Tibial artery (tissue), 4 donors: ENCODE measurements around the gene TULP3.

Experiments
- DNase-seq, 2 donors: peaks; one replicate each; pipeline ENCODE4 v3.0.0-alpha.2; 2019
- H3K27ac ChIP-seq, 2 donors: fragments of 200-600 bp; sonication (generic) in 1 of 2; 1 replicate in 1 of 2; 2 replicates in 1 of 2; pipeline ENCODE4 v1.5.1; 2018 to 2019; ENCODE audit warnings: mild to moderate bottlenecking in 1 of 2
- H3K27me3 ChIP-seq, 2 donors: fragments of 200-600 bp; sonication (generic) in 1 of 2; one replicate each; pipeline versions ENCODE4 v1.5.1 to v1.6.0; 2016 to 2019
- H3K36me3 ChIP-seq, 3 donors: fragments of 200-600 bp; sonication (generic) in 2 of 3; one replicate each; pipeline ENCODE4 v1.5.1; 2016 to 2019; ENCODE audit warnings: mild to moderate bottlenecking in 2 of 3
- H3K4me1 ChIP-seq, 4 donors: fragments of 200-600 bp; sonication (generic) in 2 of 4; 1 replicate in 3 of 4; 2 replicates in 1 of 4; pipeline ENCODE4 v1.5.1; 2016 to 2019
- H3K4me3 ChIP-seq, 2 donors: fragments of 200-600 bp; sonication (generic) in 1 of 2; 1 replicate in 1 of 2; 2 replicates in 1 of 2; pipeline ENCODE4 v1.5.1; 2018 to 2019; ENCODE audit warnings: mild to moderate bottlenecking in 2 of 2
- H3K9me3 ChIP-seq, 3 donors: fragments of 200-600 bp; sonication (generic) in 1 of 3; one replicate each; pipeline ENCODE4 v1.5.1; 2016 to 2019
- CTCF ChIP-seq, 2 experiments: fragments of 200-600 bp in 1 of 2; fragments of 450-650 bp in 1 of 2; IDR thresholded peaks; one replicate each; pipeline ENCODE4 v1.5.1; 2017 to 2019; ENCODE audit warnings: antibody characterized with exemption in 2 of 2, mild to moderate bottlenecking in 1 of 2, moderate library complexity in 1 of 2
- intact Hi-C: fragments of 100-400 bp; cut with DNase I; formaldehyde crosslinking; loops from one replicate; pipeline ENCODE4 v1.15.0; 2023; ENCODE audit warnings: low total_unique reads

TULP3 gene

GRCh38 chr12:2933586-2933985, 42.9 kb downstream of the TULP3 start:
- Histone ChIP-seq H3K27me3 (no peaks in the 10 kb centered on the region), H3K36me3 (peaks cover 47 to 96% (median 86%) of the 10 kb centered on the region in 3 donors), H3K4me3 (no peak overlapping the region), H3K4me1 (no peaks in the 10 kb centered on the region), H3K9me3 (no peaks in the 10 kb centered on the region), H3K27ac (no peak overlapping the region)
- DNase-seq = peak in 1 of 2 donors; percentile 13
- intact Hi-C loops = loop anchor here (10.0 kb wide), 1 partner anchor 49 kb away; no protein-coding TSS in a partner anchor
- TF ChIP-seq CTCF (IDR thresholded peaks at IDR 0.05) = no peak

- intact Hi-C loops = loop anchor here (10.0 kb wide), 1 partner anchor 50 kb away; no protein-coding TSS in a partner anchor
- TF ChIP-seq CTCF (IDR thresholded peaks at IDR 0.05) = no peak
- peaks cover 54 to 96% (median 86%) of the 10 kb centered on the region in 3 donors for H3K36me3 ChIP-seq
- no peak overlapping the region for H3K4me3 ChIP-seq
- H3K9me3 ChIP-seq = no peaks in the 10 kb centered on the region
- no peak overlapping the region for H3K27ac ChIP-seq
- no peaks in the 10 kb centered on the region for H3K27me3 ChIP-seq
- no peak for DNase-seq
- H3K4me1 ChIP-seq = no peaks in the 10 kb centered on the region
Observed at GRCh38 chr12:2934371-2934770, 43.7 kb downstream of the TULP3 start.

- no peaks in the 10 kb centered on the region for H3K27me3 ChIP-seq
- DNase-seq = no peak
- H3K36me3 ChIP-seq = peaks cover 53 to 97% (median 83%) of the 10 kb centered on the region in 3 donors
- intact Hi-C loops = loop anchor here (10.0 kb wide), 1 partner anchor 52 kb away; no protein-coding TSS in a partner anchor
- no peak overlapping the region for H3K27ac ChIP-seq
- H3K4me1 ChIP-seq = no peaks in the 10 kb centered on the region
- H3K4me3 ChIP-seq = no peak overlapping the region
- TF ChIP-seq CTCF (IDR thresholded peaks at IDR 0.05) = no peak
- H3K9me3 ChIP-seq = no peaks in the 10 kb centered on the region
Observed at GRCh38 chr12:2936301-2936700, 45.6 kb downstream of the TULP3 start.

- no peak for TF ChIP-seq CTCF (IDR thresholded peaks at IDR 0.05)
- Histone ChIP-seq H3K27me3 (no peaks in the 10 kb centered on the region), H3K27ac (no peak overlapping the region), H3K4me1 (no peaks in the 10 kb centered on the region), H3K36me3 (peaks cover 52 to 90% (median 79%) of the 10 kb centered on the region in 3 donors), H3K9me3 (no peaks in the 10 kb centered on the region), H3K4me3 (no peak overlapping the region)
- no peak for DNase-seq
- intact Hi-C loops = loop anchor here (10.0 kb wide), 1 partner anchor 53 kb away; no protein-coding TSS in a partner anchor
Observed at GRCh38 chr12:2937500-2937899, 46.8 kb downstream of the TULP3 start.

- no peak overlapping the region for H3K4me3 ChIP-seq
- no peak for DNase-seq
- H3K9me3 ChIP-seq = no peaks in the 10 kb centered on the region
- intact Hi-C loops = loop anchor here (10.0 kb wide), 1 partner anchor 54 kb away; no protein-coding TSS in a partner anchor
- no peak for TF ChIP-seq CTCF (IDR thresholded peaks at IDR 0.05)
- H3K4me1 ChIP-seq = no peaks in the 10 kb centered on the region
- peaks cover 43 to 73% (median 64%) of the 10 kb centered on the region in 3 donors for H3K36me3 ChIP-seq
- H3K27me3 ChIP-seq = no peaks in the 10 kb centered on the region
- H3K27ac ChIP-seq = no peak overlapping the region
Observed at GRCh38 chr12:2939191-2939590, 48.5 kb downstream of the TULP3 start.

GRCh38 chr12:2940564-2940963, 49.9 kb downstream of the TULP3 start:
- intact Hi-C loops = no loop called here
- Histone ChIP-seq H3K9me3 (no peaks in the 10 kb centered on the region), H3K27me3 (no peaks in the 10 kb centered on the region), H3K36me3 (peaks cover 36 to 59% (median 50%) of the 10 kb centered on the region in 3 donors), H3K4me3 (no peak overlapping the region), H3K4me1 (peaks cover 0 to 3% (median 0%) of the 10 kb centered on the region in 4 donors), H3K27ac (no peak overlapping the region)
- DNase-seq = no peak
- TF ChIP-seq CTCF (IDR thresholded peaks at IDR 0.05) = no peak
